Heart right ventricle (tissue), 16 donors: ENCODE measurements around the gene MT1B. TPM values are rescaled to one million over a fixed set of nuclear protein-coding genes. Genes with fewer than 3 reads are reported as not detected.

Experiments used
- ATAC-seq, 8 donors: fragments of 200-7000 bp; cut with Tn5 transposase; one replicate each; pipeline ENCODE4 v1.9.1; 2020; ENCODE audit warnings: mild to moderate bottlenecking in 8 of 8, moderate library complexity in 8 of 8, moderate number of reproducible peaks in 1 of 8
- DNase-seq, 2 donors: peaks; one replicate each; pipeline ENCODE4 v3.0.0-alpha.2; 2020
- H3K27ac ChIP-seq, 10 donors: fragments of 200-600 bp; sonication (generic) in 2 of 10; one replicate each; pipeline versions ENCODE4 v1.5.0 to v1.8.0; 2020 to 2022; ENCODE audit warnings: mild to moderate bottlenecking in 3 of 10
- H3K27me3 ChIP-seq, 7 donors: fragments of 200-600 bp; one replicate each; pipeline ENCODE4 v1.8.0; 2021 to 2022; ENCODE audit warnings: mild to moderate bottlenecking in 2 of 7
- H3K36me3 ChIP-seq, 9 donors: fragments of 200-600 bp; sonication (generic) in 1 of 9; one replicate each; pipeline versions ENCODE4 v1.5.0 to v1.8.0; 2020 to 2022; ENCODE audit warnings: mild to moderate bottlenecking in 2 of 9
- H3K4me1 ChIP-seq, 9 donors: fragments of 200-600 bp; sonication (generic) in 1 of 9; one replicate each; pipeline versions ENCODE4 v1.5.0 to v1.8.0; 2020 to 2022; ENCODE audit warnings: mild to moderate bottlenecking in 4 of 9
- H3K4me3 ChIP-seq, 10 donors: fragments of 200-600 bp; sonication (generic) in 2 of 10; one replicate each; pipeline versions ENCODE4 v1.5.0 to v1.8.0; 2020 to 2022; ENCODE audit warnings: mild to moderate bottlenecking in 7 of 10, moderate library complexity in 2 of 10
- H3K9me3 ChIP-seq, 11 donors: fragments of 200-600 bp in 10 of 11; sonication (generic) in 2 of 11; one replicate each; pipeline versions ENCODE4 v1.5.0 to v1.8.0; 2013 to 2022; ENCODE audit warnings: mild to moderate bottlenecking in 2 of 11, control low read depth in 1 of 11, moderate library complexity in 1 of 11
- CTCF ChIP-seq, 9 donors: fragments of 200-600 bp; sonication (generic) in 2 of 9; IDR thresholded peaks; one replicate each; pipeline versions ENCODE4 v1.5.0 to v1.8.0; 2021 to 2022; ENCODE audit warnings: antibody characterized with exemption in 9 of 9, mild to moderate bottlenecking in 5 of 9, moderate library complexity in 1 of 9
- WGBS, 2 donors: extraction: QIAGEN DNeasy Blood & Tissue Kit; methylation state at CpG; one replicate each; pipeline ENCODE4 v1.1.7; 2013; ENCODE audit warnings: inconsistent platforms in 1 of 2; 5-methylcytosine and 5-hydroxymethylcytosine counted together
- intact Hi-C, 10 donors: fragments of 100-400 bp; cut with DNase I; formaldehyde crosslinking; loops; one replicate each; pipeline versions ENCODE4 v1.11.1 to v1.14.2; 2022
- polyA plus RNA-seq, 2 donors: library from polyadenylated mRNA; stranded (reverse); fragments of 200-250 nt; gene quantifications; one replicate each; pipeline ENCODE4 v1.2.3, GENCODE V29; 2013
- total RNA-seq, 10 donors: library from RNA; stranded (reverse); fragmentation: NEBNext Ultra II Directional in 3 of 10; extraction: Animal tissue kit (Norgen Biotek cat#: 25700) in 3 of 10; gene quantifications; one replicate each; pipeline versions ENCODE4 v1.2.1 to v1.2.4, GENCODE V29; 2021 to 2023
- donor health status: Arrhythmogenic right ventricular cardiomyopathy.
- donor health status: ischemic (EF 13 %, LVEDD 7.1; RV severe dilation, severe dysfunction).
- donor health status: healthy with polysubstance abuse.
- donor health status: DM: no; HTN: yes; CAD: no.
- donor health status: DM: no; HTN: no; CAD: no.
- donor health status: ischemic (EF 25% LVEDD 6.9; RV normal size, moderate dysfunction).
- donor health status: ischemic (EF 25% LVEDD 5.7; RV mildly dilated, moderate dysfunction).
- donor health status: healthy.
- donor health status: DM: yes; HTN: yes; CAD: no.
- donor health status: Ischemic cardiomyopathy.
- donor health status: ischemic (EF 35%, LVEDD 5.7; RV mildly dilated, moderate dysfunction).
- donor health status: nonischemic (EF 11% LVEDD 7.7; RV severe dilation, severe dysfunction).
- donor health status: DM: yes; HTN: yes; CAD: no.
- donor health status: PGD.
- donor health status: ischemic (EF 29% LVEDD 5.4; RV normal size, mild dysfunction).
- donor health status: nonischemic (EF 23%, LVEDD 6.1; RV moderate dilation, normal function).

Gene MT1B
- total and polyA plus RNA-seq, 12 donors, result not detected

GRCh38 chr16:56690420-56691122, 38.9 kb downstream of the MT1B start:
- H3K27ac ChIP-seq, result no peak overlapping the region
- peaks cover 0 to 17% (median 0%) of the 10 kb centered on the region in 11 donors for H3K9me3 ChIP-seq
- WGBS, 2 donors, result 69 to 84% methylated on average over 4 of the region's 4 CpGs
- H3K4me1 ChIP-seq, result peaks cover 0 to 8% (median 0%) of the 10 kb centered on the region in 9 donors
- ATAC-seq, result peak in 1 of 8 donors; percentile 10
- H3K27me3 ChIP-seq, result no peaks in the 10 kb centered on the region
- no peak overlapping the region for H3K4me3 ChIP-seq
- no peak for DNase-seq
- TF ChIP-seq CTCF (IDR thresholded peaks at IDR 0.05), result no peak
- H3K36me3 ChIP-seq, result no peaks in the 10 kb centered on the region
- intact Hi-C loops, result no loop called here

GRCh38 chr16:56691885-56692284, 40.2 kb downstream of the MT1B start:
- H3K36me3 ChIP-seq, result no peaks in the 10 kb centered on the region
- DNase-seq (no peak), ATAC-seq (peak; percentile 52 to 92 (median 87))
- H3K4me1 ChIP-seq, result peaks cover 0 to 8% (median 0%) of the 10 kb centered on the region in 9 donors
- H3K4me3 ChIP-seq, result no peak overlapping the region
- WGBS, 2 donors, result 23 to 42% methylated on average over 4 of the region's 4 CpGs
- no peak for TF ChIP-seq CTCF (IDR thresholded peaks at IDR 0.05)
- no peaks in the 10 kb centered on the region for H3K27me3 ChIP-seq
- H3K9me3 ChIP-seq, result peaks cover 0 to 8% (median 0%) of the 10 kb centered on the region in 11 donors
- intact Hi-C loops, result no loop called here
- H3K27ac ChIP-seq, result no peak overlapping the region

GRCh38 chr16:56695246-56695645, 43.6 kb downstream of the MT1B start:
- H3K36me3 ChIP-seq, result no peaks in the 10 kb centered on the region
- H3K4me1 ChIP-seq, result peaks cover 0 to 8% (median 0%) of the 10 kb centered on the region in 9 donors
- no peak overlapping the region for H3K4me3 ChIP-seq
- intact Hi-C loops, result no loop called here
- H3K27me3 ChIP-seq, result no peaks in the 10 kb centered on the region
- TF ChIP-seq CTCF (IDR thresholded peaks at IDR 0.05), result no peak
- no peak for ATAC-seq
- peaks cover 0 to 10% (median 0%) of the 10 kb centered on the region in 11 donors for H3K9me3 ChIP-seq
- H3K27ac ChIP-seq, result no peak overlapping the region
- WGBS, 2 donors, result 75 to 78% methylated on average over 1 of the region's 1 CpG
- no peak for DNase-seq

GRCh38 chr16:56697456-56698155, 45.9 kb downstream of the MT1B start:
- intact Hi-C loops, result no loop called here
- DNase-seq, result no peak
- peaks cover 0 to 9% (median 0%) of the 10 kb centered on the region in 9 donors for H3K4me1 ChIP-seq

More at GRCh38 chr16:56697456-56698155, 45.9 kb downstream of the MT1B start:
- ATAC-seq, result no peak
- Histone ChIP-seq H3K27me3 (no peaks in the 10 kb centered on the region), H3K36me3 (no peaks in the 10 kb centered on the region), H3K4me3 (no peak overlapping the region), H3K9me3 (peaks cover 0 to 10% (median 0%) of the 10 kb centered on the region in 11 donors), H3K27ac (no peak overlapping the region)
- no peak for TF ChIP-seq CTCF (IDR thresholded peaks at IDR 0.05)
- WGBS, 2 donors, result 85 to 89% methylated on average over 5 of the region's 5 CpGs
